HT1080 (cell line): ENCODE data around the gene ITGB3. TPM values are rescaled to one million over a fixed set of nuclear protein-coding genes. Genes with fewer than 3 reads are reported as not detected.
"Not testable (repeated sequence)": the region's sequence is repeated elsewhere in the genome, so short reads cannot be mapped to it uniquely, and the experiment has no call there.

ENCODE experiments used
- DNase-seq: peaks from one replicate; pipeline ENCODE4 v3.0.0-alpha.2; 2015; ENCODE audit warnings: low read depth
- polyA plus RNA-seq, 2 experiments: library from polyadenylated mRNA; depleted of rRNA; stranded (reverse); fragments of >200 nt; gene quantifications; 2 replicates each; pipeline ENCODE4 v1.2.3, GENCODE V29; 2015
- total RNA-seq: library from RNA; depleted of rRNA; stranded (reverse); fragments of >200 nt; shearing (Covaris generic); gene quantifications from 2 replicates; pipeline ENCODE4 v1.2.3, GENCODE V29; 2014; rRNA removed

ITGB3 gene
- 1.7 and 1.9 TPM in 2 replicates for total RNA-seq
- 6.0 and 8.2 TPM in 2 replicates for polyA plus RNA-seq (2015; cell fraction: cytosol; rRNA removed)
- 12.2 and 13.2 TPM in 2 replicates for polyA plus RNA-seq (2015; cell fraction: nucleus; rRNA removed)

DNA sequence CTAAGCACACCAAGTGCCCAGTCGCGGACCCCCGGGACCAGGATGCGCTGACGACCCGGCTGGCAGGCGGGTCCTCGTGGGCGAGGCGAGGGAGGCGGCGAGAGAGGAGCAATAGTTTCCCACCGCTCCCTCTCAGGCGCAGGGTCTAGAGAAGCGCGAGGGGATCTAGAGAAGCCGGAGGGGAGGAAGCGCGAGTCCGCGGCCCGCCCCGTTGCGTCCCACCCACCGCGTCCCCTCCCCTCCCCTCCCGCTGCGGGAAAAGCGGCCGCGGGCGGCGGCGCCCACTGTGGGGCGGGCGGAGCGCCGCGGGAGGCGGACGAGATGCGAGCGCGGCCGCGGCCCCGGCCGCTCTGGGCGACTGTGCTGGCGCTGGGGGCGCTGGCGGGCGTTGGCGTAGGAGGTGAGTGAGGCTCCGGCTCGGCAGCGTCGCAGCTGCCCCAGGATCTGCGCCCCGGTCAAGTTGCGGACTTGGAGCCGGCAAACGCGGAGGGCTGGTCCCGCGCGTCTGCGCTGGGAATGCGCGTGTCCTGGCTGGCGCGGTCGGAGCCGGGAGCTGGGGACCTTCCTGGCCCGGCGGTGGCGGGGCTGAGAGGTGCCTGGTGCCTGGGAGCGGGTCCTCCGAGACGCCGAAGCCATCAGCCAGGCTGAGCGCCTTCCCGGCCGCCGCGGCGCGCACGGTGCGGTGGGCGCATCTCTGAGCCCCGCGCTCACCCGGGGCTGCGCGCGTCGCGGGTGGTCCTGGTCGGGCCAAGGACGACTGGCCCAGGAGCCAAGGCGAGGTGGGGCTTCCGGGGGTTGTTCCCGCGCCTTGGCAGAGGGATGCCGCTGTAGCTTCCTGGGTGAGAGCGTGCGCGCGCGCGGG, at the start of gene ITGB3:
Gene ITGB3, plus strand, starts transcription at position 287 of the 862 bp plus-strand sequence. Its CDS starts 35 bp downstream, at position 322.
- peak; percentile 67 for DNase-seq

DNA sequence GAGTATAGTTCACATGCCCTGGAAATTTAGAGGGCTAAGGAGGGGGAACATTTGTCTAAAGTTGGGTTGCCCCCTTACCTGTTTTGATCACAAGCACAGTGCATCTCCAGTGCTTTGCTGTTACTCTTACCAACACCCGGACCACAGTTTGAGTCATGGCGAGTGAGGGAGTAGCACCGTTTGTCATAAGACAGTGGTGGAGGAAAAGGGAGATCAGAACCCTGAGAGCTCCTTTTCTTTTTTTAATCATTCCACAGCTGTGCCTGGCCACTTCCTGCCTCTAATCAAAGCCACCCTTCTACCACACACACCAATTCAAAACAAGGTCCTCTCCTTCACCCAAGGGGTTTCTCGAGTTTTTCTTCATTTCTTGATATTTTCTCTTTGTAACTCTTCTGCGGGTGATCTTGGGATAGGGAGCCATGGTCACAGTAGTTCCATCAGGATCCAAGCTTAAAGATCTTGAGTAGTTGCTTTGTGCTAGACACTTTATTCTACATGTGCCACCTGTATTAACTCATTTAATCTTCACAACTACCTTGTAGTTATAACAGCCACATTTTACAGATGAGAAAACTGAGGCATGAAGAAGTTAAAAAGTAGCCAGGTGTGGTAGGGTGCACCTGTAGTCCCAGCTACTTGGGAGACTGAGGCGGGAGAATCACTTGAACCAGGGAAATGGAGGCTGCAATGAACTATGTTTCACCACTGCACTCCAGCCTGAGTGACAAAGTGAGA, 49.5 kb upstream of the ITGB3 start:
- peak; percentile 81 for DNase-seq

DNA sequence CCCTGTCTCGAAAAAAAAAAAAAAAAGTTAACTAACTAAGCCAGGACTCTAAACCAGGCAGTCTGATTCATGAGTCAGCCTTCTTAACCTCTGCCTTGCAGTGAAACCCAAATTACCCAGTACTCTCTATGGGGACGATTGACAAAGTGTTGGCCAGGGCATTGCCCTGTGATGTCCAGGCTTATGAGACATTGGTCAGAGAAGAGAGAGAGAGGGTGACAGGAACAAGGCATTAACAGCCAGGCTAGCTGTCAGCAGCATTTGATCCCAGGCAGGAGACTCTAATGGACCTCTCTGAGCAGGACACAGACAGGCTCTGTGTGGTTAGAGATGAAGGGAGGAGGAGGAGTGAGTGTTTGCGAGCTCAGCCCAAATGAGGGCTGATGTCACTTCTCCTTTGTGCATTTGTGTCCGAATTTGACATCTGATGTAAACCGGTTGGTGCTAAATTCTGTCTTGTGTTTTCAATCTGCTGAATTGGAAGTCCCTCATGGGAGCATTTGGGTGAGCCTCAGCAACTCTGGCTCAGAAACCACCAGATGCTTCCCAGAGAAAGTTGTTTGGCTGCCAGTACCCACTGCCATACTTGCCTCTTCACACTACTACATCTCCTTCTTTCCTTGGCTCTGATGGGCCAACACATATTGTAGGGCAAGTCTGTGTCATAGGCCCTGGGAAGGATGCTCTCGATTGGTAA, 48.8 kb upstream of the ITGB3 start:
- peak; percentile 60 for DNase-seq

DNA sequence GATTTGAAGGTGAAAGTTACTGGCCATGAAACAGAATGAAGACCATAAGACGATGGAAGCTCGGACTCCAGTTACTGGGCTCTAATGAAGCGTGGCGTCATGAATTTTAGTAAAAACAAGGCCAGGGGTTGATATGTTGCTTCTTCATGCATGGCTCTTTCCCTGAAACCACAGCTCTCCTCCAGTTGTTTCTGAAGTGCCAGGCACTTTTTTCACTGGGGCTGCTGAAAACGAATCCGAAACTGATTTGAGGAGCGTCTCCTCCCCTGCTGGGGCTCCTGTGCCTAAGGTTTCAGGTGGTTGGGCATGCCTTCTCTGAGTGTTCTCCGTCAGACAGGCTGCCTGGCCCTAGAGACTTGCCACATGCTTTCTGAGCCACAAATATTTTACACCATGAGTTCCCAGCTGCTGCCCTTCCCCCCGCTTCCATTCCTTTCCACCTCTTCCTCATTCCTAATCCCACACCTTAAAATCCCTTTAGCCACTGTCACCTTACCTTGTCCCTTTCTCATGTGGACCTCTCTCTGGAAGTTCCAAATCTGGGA, 48.1 kb upstream of the ITGB3 start:
- peak; percentile 18 for DNase-seq

DNA sequence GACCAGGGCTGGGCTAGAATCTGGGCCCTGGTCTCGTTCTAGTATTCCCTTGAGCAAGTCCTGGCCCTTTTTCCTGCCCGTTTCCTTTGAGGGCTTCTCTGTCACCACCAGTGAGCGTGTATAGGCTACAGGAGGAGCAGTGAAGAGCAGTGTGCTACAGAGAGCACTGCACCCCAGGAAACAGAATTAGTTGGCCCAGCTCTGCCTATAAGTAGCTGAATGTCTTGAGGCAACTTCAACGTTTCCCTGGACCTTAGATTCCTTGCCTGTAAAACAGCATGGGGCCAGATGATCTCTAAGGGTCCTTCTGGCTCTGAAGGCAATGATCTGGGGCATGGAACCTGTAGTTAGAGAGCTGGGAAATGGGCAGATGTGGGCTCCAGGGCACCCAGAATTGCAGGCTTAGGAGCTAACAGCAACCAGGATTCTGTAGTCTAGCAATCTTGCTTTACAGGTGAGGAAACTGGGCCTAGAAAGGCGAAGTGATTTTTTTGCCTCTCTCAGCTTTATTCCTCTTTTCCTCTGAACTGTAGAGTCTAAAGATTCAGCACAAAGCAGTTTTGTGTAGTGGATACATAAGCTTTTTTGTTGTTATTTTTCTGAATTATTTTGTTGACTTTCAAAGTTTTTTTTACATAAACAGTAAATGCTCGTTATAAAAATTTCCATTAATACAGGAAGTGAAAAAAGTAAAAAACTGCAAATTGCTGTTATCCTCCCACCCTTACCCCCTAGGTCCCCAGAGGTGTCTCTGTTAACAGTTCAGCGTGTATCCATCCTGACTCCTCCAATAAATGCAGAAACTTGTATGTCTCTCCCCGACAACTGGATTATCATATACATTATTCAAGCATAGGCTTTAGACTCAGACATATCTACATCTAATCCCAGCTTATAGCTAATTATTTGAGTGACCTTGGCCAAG, 46.2 kb upstream of the ITGB3 start:
- no peak for DNase-seq

DNA sequence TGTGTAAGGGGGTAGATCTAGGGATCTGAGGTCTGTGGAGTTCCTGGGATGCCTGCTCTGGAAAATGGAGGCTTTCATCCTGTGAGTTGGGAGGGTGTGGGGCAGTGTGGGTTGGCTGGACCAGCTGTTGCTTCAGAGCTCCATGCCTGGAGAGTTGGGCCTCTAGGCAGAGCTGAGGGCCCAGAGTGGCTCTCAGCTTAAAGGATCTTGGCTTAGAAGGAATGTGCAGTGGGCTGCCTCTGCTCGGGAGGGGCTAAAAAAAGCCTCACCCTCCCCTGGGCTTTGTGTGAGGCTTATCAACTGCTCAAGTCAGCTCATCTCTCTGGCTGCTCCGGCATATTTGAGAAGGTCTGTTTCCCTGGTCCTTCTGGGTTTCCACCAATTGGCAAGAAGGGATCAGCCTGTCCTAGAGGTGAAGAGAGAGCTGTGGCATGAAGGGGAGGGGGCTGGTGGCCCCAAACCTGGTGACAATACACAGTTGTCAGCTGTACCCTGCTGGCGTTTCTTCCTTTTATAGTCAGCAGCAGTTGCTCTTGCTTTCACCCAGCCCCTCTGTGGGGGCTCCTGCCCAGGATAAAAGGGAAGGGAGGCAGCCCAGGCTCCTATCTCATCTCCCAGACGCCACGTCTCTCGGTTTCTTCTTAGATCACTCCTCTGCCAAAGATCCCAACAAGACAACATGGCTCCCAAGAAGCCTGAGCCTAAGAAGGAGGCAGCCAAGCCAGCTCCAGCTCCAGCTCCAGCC, 44.7 kb upstream of the ITGB3 start, which contains the start of gene MYL4:
Gene MYL4, plus strand, starts transcription at position 605 of the 745 bp plus-strand sequence. Its CDS starts 75 bp downstream, at position 680.
- no peak for DNase-seq

DNA sequence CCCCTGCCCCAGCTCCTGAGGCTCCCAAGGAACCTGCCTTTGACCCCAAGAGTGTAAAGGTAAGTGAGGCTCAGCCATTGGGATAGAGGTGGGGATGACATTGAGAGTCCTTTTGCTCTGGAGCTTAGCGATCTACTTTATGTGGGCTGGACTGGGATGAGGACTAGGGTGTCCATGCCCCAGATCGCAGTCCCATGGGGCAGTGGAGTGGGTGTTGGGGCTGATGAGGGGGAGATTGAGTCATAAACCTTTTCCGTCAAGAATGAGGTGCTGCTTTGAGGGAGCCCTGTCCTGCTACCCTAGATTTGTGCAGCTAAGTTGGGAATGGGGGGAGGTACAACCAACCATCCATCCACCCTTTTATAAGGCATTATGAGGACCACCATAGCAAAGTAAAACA, 44.1 kb upstream of the ITGB3 start:
- no peak for DNase-seq

DNA sequence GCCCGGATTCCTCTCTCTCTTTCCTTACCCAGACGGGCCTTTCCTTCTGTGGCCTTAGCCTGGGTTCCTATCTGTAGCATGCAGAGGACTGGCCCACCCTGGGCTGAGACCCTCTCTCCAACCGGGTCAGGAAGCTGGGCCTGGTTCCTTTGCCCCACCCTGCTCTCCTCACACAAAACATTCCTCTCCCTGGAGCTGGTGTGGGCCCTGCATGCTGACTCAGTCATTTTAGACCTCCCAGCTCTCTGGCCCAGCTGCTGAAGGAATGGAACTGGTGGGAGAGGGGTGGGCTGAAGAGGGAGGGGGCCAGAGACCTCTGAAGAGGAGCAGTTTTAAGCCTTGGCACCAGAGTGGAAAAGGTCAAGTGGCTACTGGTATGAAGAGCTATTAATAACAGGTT, 43.5 kb upstream of the ITGB3 start:
- no peak for DNase-seq

DNA sequence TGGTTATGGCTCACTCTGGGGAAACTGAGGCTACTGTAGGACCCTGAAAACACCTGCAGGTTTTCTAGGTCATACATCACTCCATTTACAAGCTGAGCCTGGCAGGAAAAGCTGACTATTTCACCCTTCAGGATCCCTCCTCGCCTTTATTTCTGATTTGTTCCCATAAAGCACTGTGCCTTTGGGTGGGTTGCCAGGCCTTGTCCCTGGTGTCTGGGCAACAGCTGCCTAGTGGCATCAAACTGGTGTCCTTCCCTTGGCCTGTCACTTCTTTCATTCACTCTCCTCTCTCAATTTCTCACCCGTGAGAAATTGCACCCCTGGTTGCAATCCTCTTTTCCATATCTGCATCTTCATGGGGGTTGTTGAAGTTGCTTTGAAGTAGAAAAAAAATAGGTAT, 42.8 kb upstream of the ITGB3 start:
- no peak for DNase-seq

DNA sequence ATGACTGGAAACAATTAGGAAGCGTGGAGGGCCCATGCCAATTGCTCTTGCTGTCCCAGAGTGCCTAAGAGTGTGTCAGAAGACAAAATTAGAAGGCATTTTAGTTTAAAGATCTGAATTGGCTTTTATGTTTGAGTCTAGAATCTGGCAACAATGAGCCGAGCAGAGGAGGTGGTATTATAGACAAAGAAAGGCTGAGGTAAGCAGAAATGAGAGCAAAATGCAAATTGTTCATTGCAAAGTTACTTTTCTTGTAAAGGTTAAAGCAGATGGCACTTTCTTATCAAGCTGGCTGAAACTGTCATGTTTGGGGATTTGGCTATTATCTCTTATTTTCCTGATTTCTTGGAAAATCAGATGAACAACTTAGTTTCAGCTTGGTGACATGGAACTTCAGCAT, 41.2 kb upstream of the ITGB3 start:
- DNase-seq = no peak

DNA sequence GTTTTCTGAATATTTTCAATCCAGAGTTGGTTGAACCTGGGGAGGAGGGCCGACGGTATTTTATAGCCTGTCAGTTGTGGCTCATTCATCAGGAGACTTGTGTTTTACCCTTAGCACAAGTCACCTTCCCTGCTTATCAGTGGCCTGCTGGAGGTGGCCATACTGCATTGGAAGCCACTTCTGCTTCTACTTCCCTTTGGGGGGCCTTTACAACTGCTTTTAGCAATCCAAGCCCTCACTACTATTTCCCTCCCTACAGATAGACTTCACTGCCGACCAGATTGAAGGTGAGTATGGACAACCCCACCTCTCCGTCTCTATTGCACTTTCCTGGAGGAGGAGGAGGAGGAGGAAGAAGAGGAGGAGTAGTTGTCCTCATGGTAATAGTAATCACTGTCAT, 40.1 kb upstream of the ITGB3 start:
- DNase-seq = no peak

DNA sequence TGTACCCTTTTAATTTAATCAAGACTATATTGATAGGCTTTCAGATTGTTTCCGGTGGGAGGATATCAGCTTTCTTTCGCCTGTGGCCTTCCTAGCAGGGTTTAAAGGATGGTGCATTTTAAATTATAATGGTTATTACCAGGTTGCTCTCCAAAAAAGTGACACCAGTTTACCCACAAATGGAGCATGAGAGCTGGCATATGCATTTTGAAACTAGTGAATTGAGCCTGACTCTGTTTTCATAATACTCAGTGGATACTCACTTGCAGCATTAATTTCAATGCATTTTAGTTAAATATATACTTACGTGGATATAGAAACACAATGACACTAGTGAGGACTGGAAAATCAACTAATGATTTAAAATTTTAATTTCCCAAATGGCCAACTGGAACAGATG, 38.7 kb upstream of the ITGB3 start:
- no peak for DNase-seq

DNA sequence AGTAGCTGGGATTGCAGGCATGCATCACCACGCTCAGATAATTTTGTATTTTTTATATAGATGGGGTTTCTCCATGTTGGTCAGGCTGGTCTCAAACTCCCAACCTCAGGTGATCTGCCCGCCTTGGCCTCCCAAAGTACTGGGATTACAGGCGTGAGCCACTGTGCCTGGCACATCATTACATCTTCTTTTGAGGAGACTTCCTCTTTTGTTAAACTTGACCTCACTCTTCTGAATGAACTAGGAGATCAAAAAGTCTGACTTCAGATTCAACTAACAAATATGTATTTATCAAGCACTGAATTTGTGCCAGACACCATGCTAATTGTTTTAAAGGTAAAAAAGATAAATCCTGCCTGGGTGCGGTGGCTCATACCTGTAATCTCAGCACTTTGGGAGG, 36.8 kb upstream of the ITGB3 start:
- not testable (repeated sequence) for DNase-seq

DNA sequence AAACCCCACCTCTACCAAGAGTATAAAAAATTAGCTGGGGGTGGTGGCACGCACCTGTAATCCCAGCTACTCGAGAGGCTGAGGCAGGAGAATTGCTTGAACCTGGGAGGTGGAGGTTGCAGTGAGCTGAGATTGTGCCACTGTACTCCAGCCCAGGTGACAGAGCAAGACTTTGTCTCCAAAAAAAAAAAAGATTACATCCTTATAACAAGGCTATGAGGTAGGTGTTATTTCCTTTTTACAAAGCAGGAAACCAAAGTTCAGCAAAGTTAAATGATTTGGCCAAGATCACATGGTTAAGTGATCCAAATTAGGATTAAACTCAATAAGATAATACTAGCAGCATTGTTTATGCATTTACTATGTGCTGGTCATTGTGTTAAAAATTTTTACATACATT, 36.3 kb upstream of the ITGB3 start:
- DNase-seq = not testable (repeated sequence)

DNA sequence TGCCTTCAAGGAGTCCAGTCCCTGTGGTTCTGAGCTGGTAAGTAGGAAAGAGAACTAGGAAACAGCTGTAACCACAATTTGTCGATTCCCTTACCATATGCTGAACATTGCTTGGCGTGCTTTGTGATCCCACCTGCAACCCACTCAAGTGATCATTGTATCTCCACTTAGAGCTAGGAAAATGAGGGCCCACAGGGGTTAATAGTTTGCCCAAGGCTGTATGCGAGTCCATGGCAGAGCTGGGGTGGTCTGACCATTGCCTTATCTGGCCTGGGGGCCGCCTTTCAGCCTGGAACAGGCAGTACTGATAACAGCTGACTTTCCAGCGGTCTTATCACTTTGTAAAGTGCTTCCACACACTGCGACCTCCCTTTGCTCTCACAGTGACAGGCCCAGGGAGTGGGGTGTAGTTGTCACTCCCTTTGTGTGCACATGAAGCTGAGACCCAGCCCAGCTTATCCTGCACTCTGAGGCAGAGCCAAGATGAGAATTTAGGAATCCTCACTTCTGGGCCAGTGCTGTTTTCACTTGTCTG, 34.7 kb upstream of the ITGB3 start:
- no peak for DNase-seq

DNA sequence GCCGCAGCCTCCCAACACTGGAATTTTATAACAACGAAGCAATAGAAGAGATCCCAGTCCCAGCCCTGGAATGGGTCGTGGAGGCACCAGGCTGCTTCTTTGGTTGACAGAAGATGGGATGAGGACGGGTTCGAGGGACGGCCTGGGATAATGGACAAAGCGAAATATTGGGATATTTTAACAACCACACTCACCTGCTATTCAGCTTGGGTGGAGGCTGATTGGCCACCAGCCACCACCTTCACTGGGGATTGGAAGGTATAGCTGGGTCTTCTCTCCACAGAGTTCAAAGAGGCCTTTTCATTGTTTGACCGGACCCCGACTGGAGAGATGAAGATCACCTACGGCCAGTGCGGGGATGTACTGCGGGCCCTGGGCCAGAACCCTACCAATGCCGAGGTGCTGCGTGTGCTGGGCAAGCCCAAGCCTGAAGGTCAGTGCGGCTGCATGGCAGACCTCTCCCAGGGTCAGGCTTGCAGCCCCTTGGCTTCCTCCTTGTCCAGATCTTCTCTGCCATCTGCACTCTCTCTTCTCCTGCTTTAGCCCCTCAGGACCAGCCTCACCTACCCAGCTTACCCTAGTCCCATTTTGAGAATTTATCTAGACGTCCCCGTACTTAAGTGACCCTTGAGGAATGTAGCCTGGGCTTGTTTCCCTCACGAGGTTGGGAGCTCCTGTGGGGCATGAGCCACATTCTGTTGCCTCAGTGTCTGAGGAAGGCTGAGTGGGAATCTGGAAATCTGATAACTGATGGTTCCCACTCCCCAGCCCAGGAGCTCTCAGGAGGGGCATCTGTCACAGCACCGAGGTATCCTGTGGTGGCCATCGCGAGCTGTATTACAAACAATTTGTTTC, 33.8 kb upstream of the ITGB3 start:
- DNase-seq = no peak

DNA sequence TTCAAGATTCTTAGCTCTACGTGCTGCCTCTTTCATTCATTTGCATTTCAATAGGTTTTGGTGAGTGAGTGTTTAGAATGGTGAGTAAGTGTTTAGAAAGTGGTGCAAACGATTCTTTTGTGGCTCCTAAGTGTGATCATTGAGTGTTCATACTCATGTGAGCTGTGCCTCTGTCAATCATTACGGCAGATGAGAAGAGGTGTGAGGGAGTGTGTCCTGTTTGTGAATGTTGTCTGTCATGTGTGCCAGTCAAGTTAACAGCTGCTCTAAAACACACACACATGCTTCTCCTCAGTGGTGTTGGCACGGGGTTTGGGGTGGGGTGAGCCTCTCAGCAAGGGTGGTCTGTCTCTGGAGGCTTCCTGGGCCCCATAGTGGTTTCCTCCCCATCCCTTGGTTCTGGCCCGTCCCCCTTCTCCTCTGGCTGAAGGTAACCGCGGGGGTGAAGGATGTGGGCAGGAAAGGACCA, 33.1 kb upstream of the ITGB3 start:
- no peak for DNase-seq

DNA sequence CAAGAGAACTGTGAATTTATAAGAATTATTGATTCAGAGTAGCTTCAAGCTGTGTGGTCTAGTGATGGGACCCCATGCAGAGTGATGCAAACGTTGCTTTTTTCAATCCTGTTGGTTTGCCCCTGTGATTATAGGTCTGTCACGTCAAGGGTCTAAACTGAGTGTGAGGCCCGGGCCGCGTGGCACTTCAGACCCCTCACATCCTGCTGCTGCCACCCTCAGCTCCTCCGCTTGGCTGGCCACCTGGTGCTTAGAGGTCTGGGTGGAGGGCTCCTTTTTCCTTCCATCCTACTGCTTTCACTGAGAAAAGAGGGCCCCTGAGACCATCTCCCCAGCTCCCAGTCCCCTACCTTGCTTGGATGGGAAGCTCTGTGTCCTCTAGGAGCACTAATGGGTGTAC, 32.5 kb upstream of the ITGB3 start:
- DNase-seq = no peak
